Measurements from ENCODE around the gene PRDM16. TPM values are rescaled to one million over a fixed set of nuclear protein-coding genes. Genes with fewer than 3 reads are reported as not detected.

PRDM16 gene
- polyA plus RNA-seq, 3 donors: not detected

DNA sequence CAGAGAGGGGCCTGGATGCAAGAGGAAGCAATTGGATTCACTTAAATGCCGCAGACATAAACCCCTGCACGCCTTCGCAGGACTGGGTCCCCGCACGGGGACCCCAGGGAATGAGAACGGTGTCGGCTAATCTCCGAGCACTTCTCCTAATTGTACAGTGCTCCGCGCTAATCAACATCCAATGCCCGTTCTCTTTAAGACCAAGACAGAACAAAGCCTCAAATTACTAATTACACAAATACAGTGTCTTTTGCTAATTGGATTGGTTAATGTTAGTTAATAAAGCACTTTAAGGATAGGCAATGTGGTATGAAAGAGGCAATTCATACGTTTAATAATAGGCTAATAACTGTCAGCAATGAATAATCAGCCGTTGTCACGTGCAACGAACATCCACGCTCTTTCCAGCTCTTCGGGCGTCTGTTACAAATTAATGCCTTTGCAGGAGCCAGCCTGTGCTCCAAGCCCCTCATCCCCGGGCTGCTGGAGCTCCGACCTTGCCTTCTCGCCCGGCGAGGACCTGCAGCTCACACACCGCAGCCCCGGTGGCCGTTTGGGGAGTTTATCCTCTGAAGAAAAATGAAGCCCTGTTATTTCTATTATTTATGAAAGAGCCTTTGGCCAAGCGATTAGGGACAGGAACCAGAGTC, 157.8 kb downstream of the PRDM16 start:
- no peak overlapping the region for H3K4me3 Mint-ChIP-seq
- intact Hi-C loops (cut with micrococcal nuclease): no loop called here

GRCh38 chr1:3227351-3227704, 158.3 kb downstream of the PRDM16 start:
- WGBS (ENCODE audit: insufficient coverage): 90% methylated on average over 15 of the region's 17 CpGs

More for the DNA sequence above, 157.8 kb downstream of the PRDM16 start:
- H3K4me2 ChIP-seq (replicated peaks; ENCODE audit: extremely low read depth, low read length, poor library complexity, severe bottlenecking): no peak overlapping the region
- H3K79me2 ChIP-seq (ENCODE audit: insufficient read depth, low read length): no peaks in the 10 kb centered on the region
- H3K4me3 ChIP-seq (replicated peaks in 1 of 3; ENCODE audit: low read depth in 2 of 3, low read length in 3 of 3): no peak overlapping the region
- H3K9ac ChIP-seq (ENCODE audit: insufficient read depth, low read length, poor library complexity, severe bottlenecking): no peak overlapping the region
- H2AFZ ChIP-seq (ENCODE audit: insufficient read depth, low read depth, low read length, poor library complexity, severe bottlenecking): no peak overlapping the region
- Mint-ChIP-seq H3K36me3 (no peaks in the 10 kb centered on the region), H3K27ac (no peak overlapping the region), H3K27me3 (ENCODE audit: low read depth in 3 of 3) (peaks cover 0 to 14% (median 7%) of the 10 kb centered on the region in 3 donors), H3K9me3 (no peaks in the 10 kb centered on the region), H3K4me1 (peaks cover 1% of the 10 kb centered on the region)
- no peaks in the 10 kb centered on the region for H4K20me1 ChIP-seq (ENCODE audit: insufficient read depth, low read length)
- no peak for DNase-seq
- no peak overlapping the region for H3K27ac ChIP-seq (ENCODE audit: low read depth in 1 of 2, low read length in 2 of 2)
- 89% methylated on average over 20 of the region's 27 CpGs for WGBS (ENCODE audit: insufficient coverage)
- no peaks in the 10 kb centered on the region for H3K27me3 ChIP-seq (ENCODE audit: control insufficient read depth in 2 of 2, insufficient read depth in 2 of 2, low read length in 2 of 2)
- no peaks in the 10 kb centered on the region for H3K9me3 ChIP-seq (replicated peaks in 1 of 2; ENCODE audit: control insufficient read depth in 1 of 2, insufficient read depth in 1 of 2, low read length in 2 of 2)
- H3K4me1 ChIP-seq (ENCODE audit: control insufficient read depth in 1 of 2, insufficient read depth in 2 of 2, low read length in 2 of 2): no peaks in the 10 kb centered on the region
- H3K36me3 ChIP-seq (replicated peaks in 1 of 2; ENCODE audit: control insufficient read depth in 1 of 2, insufficient read depth in 2 of 2, low read length in 2 of 2): no peaks in the 10 kb centered on the region
- TF ChIP-seq, protein P1, sequence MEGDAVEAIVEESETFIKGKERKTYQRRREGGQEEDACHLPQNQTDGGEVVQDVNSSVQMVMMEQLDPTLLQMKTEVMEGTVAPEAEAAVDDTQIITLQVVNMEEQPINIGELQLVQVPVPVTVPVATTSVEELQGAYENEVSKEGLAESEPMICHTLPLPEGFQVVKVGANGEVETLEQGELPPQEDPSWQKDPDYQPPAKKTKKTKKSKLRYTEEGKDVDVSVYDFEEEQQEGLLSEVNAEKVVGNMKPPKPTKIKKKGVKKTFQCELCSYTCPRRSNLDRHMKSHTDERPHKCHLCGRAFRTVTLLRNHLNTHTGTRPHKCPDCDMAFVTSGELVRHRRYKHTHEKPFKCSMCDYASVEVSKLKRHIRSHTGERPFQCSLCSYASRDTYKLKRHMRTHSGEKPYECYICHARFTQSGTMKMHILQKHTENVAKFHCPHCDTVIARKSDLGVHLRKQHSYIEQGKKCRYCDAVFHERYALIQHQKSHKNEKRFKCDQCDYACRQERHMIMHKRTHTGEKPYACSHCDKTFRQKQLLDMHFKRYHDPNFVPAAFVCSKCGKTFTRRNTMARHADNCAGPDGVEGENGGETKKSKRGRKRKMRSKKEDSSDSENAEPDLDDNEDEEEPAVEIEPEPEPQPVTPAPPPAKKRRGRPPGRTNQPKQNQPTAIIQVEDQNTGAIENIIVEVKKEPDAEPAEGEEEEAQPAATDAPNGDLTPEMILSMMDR (IDR thresholded peaks at IDR 0.05): no peak

More at GRCh38 chr1:3227351-3227704, 158.3 kb downstream of the PRDM16 start:
- H3K4me1 Mint-ChIP-seq: no peaks in the 10 kb centered on the region
- Histone ChIP-seq H3K36me3 (replicated peaks in 1 of 2; ENCODE audit: control insufficient read depth in 1 of 2, insufficient read depth in 2 of 2, low read length in 2 of 2) (no peaks in the 10 kb centered on the region), H3K27me3 (ENCODE audit: control insufficient read depth in 2 of 2, insufficient read depth in 2 of 2, low read length in 2 of 2) (no peaks in the 10 kb centered on the region), H2AFZ (ENCODE audit: insufficient read depth, low read depth, low read length, poor library complexity, severe bottlenecking) (no peak overlapping the region), H4K20me1 (ENCODE audit: insufficient read depth, low read length) (no peaks in the 10 kb centered on the region), H3K79me2 (ENCODE audit: insufficient read depth, low read length) (no peaks in the 10 kb centered on the region), H3K9me3 (replicated peaks in 1 of 2; ENCODE audit: control insufficient read depth in 1 of 2, insufficient read depth in 1 of 2, low read length in 2 of 2) (no peaks in the 10 kb centered on the region), H3K4me3 (replicated peaks in 1 of 3; ENCODE audit: low read depth in 2 of 3, low read length in 3 of 3) (no peak overlapping the region), H3K27ac (ENCODE audit: low read depth in 1 of 2, low read length in 2 of 2) (no peak overlapping the region), H3K4me2 (replicated peaks; ENCODE audit: extremely low read depth, low read length, poor library complexity, severe bottlenecking) (no peak overlapping the region), H3K9ac (ENCODE audit: insufficient read depth, low read length, poor library complexity, severe bottlenecking) (no peak overlapping the region), H3K4me1 (ENCODE audit: control insufficient read depth in 1 of 2, insufficient read depth in 2 of 2, low read length in 2 of 2) (no peaks in the 10 kb centered on the region)
- intact Hi-C loops (cut with micrococcal nuclease): no loop called here
- no peaks in the 10 kb centered on the region for H3K9me3 Mint-ChIP-seq
- no peak for DNase-seq
- no peaks in the 10 kb centered on the region for H3K36me3 Mint-ChIP-seq
- TF ChIP-seq, protein P1 (IDR thresholded peaks at IDR 0.05): no peak
- H3K27ac Mint-ChIP-seq: no peak overlapping the region
- peaks cover 0 to 14% (median 7%) of the 10 kb centered on the region in 3 donors for H3K27me3 Mint-ChIP-seq (ENCODE audit: low read depth in 3 of 3)
- H3K4me3 Mint-ChIP-seq: no peak overlapping the region

Measured in CD14-positive monocyte (primary cell).